Activated CD4-positive, CD25-positive, alpha-beta regulatory T cell (primary cell): Measurements from ENCODE around the gene KIT.

Source experiments
- DNase-seq, 4 experiments: peaks; one replicate each; lab custom pipeline; 2025; lab: John Stamatoyannopoulos, UW

KIT gene

DNA sequence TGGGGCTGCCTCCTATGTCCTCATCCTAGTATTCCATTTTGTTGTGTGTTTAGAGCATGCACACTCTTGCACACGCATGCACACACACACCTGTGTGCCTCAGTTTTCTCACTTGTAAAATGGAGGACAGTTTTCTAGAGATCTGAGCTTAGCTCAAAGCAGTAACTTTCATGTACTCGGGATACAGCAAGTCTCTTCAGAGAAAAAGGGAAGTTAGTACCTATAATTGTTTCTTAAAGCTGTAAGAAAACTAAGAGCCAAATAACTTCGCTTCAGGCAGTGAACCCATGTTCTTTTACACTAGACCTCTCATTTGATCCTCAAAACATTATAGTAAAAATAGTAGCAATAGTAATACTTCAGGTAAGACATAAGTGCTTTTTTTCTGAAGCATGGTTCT lies 49.6 kb downstream of the KIT start:
- no peak for DNase-seq

DNA sequence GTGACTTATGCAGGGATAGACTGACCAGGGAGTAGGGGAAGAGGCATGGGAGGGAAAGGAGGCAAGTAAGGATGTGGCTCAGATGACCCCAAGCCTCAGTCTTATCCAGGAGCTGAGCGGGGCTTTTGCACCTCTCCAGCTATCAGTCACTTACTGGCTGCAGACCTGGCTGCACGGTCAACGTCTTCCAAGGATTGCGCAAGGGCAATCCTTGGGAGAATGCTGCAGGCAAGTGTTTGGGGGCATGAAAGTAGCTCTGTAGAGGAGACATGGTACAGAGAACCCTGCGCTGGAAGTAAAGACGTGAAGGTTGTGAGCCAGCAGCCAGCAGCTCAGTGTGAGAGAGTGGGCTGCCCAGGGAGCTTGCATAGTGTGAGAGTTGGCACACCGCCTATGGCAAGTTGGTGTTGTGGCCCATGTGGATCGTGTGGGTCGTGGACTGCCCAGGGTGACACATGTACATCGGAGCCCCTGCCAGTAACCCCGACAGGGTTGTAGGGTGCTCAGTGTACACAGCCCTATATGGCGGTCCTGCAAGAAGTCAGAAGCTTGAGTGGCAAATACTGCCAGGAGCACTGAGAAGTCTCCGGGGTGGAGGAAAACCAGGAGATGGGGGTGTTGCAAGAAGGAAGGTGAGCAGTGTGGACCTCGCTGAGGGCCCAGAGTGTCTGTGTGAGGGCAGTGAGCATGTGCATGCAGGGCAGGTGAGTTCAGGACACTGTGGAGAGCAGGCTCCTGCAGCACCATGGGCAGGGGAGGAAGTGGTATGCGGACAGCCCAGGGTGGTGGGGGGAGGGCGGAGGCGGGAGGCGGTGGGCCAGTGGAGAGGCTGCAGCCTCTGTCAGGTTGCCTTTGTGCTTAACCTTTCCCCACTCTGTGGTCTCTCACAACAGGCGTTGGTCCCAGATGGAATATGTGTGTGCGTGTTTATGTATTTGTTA lies 50.9 kb downstream of the KIT start:
- DNase-seq: no peak

DNA sequence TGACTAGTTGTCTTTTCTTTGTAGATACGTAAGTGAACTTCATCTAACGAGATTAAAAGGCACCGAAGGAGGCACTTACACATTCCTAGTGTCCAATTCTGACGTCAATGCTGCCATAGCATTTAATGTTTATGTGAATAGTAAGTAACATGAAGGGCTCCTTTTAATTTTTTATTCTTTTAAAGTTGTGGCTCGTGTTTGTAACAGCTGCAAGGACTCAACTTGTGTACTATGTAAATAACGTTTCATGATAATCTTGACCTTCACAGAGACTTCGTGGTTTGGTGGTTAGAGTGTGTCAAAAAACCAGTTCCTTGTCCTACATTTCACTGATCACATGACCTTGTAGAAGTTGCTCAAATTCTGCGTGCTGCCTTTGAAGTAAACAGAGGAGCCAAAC lies 51.6 kb downstream of the KIT start:
- no peak for DNase-seq

DNA sequence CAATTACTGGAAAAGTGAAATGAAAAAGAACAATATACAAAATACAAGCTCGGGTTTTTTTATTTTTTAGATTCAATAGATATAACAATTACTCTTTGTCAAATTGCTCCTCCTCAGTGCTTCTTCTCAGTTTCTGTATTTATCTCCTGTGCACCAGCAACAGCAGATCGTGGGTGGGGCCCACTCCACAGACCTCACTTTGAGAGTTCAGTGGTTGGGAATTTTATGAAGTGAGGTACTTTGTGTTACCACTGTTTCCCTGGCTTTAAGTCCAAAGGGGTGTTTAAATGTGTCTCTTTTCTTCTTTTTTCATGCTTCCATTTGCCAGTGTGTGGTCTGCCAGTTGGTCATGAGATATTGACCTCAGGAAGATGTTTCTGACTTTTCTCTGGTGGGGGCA lies 54.4 kb downstream of the KIT start:
- DNase-seq: no peak

DNA sequence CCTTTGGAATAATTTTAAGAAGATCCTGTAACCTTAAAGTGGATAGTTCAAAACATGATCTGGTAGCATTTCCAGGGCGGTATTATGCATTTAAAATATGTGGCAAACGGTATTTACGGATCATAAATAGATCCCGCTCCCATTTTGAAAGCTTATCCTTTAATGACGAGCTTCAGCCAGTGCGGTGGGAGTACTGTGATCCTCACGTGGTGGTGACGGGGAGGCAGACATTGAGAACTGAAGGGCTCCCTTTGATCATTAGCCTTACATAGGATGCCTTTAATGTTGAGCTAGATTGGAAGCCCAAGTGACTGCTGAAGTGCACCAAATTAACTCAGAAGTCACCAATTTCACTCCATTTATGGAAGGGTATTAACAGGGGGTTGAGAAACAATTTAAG lies 56.9 kb downstream of the KIT start:
- no peak for DNase-seq

DNA sequence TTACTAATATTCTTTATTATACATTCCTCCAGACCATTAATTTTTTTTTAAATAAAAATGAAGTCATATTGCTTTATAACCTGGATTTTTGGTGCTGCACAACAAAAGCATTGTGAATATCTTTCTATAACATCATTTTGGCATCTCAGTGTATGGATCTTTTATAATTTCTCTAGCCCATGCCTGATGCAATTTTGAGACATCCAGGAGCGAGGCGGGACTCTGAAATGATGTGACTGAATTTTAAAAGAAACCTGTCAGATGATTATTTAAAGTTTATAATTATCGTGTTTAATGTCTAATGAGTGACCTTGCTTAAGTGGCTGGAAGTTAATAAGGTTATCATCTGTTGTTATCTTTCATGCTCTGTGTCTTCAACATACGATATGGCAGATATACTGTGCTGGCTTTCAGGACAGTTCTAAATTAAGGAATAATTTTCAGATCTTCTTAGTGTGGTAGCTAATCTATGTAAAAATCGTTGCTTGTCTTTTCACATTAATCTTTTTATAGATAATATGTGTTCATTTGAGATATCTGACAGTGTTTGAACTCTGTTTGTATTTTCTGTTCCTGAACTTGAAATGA lies 58.8 kb downstream of the KIT start:
- no peak for DNase-seq

DNA sequence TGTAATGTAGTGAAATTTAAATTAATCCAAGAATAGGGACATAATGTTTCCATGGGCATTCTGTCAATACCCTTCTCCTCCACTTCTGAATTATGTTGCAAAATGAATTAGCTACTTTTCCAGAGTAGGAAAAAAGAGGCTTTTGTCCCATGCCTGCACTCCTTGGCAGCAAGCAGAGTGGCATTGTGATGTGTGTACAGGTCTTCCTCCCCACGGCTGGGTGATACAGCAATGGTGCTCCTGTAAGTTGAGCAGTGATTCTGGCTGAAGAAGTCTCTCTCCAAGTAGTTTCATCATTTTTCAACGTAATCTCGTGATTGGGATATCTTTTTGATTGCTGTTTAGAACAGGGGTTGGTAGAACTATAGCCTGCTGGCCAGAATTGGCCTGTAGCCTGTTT lies 59.9 kb downstream of the KIT start:
- DNase-seq: no peak

DNA sequence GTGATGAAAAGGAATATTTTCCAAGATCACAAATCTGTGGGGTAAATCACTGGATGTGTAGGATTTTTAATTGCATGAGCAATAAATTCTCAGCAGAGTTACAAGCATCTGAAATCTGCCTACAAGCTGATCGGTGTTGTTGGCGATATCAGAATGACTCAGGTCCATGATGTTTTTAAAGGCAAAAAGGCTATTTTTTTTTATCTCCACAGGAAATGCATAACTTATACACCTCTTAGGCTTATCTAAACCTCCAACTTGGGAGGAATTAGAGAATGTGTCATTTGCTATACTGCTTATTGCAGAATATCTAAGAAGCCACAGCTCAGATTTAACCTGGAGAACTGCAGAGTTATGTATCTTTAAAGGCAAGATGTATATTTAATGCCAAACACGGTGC lies 61.6 kb downstream of the KIT start:
- no peak for DNase-seq

DNA sequence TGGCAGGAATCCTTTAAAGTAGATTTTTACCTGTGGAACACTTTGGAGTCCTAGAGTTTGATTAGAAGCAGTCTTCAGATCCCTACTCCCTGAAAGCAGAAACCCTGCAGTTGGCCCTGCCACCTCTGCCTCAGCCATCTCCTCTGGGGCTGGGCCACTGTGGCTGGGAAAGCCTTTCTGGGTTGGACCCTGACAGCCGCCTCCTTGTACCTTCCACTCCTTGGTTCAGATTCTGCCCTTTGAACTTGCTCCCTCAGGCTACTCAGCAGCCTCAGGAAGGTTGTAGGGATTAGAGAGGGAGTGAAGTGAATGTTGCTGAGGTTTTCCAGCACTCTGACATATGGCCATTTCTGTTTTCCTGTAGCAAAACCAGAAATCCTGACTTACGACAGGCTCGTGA lies 65.5 kb downstream of the KIT start:
- no peak for DNase-seq

DNA sequence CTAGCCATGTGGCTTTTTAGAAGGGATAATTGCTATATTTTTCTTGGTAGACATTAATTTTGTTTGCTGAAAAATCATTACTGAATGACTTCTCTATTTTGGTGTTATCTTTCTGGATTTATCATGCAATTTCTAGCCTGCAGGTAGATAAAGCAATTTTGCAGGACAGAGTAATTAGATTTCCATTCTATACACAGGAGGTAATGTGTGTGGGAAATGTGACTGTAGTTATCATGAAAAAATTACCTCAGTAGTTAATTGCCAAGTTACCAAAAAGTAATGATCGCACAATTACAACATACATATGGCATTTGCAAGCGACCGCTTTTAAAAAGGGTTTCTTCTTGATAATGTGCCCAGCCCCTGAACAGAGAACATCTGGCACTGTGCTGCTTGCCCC lies 66.1 kb downstream of the KIT start:
- DNase-seq: no peak

DNA sequence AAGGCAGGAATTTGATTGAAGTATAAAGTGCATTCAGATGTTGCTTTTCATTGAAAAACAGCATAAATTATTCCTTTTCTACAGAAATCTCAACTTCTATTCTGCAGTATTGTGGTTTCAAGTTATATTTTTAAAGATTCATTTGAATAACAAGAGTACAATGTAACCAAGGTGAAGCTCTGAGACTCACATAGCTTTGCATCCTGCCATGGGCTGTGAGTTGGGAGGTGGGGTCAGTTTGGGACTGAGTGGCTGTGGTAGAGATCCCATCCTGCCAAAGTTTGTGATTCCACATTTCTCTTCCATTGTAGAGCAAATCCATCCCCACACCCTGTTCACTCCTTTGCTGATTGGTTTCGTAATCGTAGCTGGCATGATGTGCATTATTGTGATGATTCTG lies 69.2 kb downstream of the KIT start:
- no peak for DNase-seq

DNA sequence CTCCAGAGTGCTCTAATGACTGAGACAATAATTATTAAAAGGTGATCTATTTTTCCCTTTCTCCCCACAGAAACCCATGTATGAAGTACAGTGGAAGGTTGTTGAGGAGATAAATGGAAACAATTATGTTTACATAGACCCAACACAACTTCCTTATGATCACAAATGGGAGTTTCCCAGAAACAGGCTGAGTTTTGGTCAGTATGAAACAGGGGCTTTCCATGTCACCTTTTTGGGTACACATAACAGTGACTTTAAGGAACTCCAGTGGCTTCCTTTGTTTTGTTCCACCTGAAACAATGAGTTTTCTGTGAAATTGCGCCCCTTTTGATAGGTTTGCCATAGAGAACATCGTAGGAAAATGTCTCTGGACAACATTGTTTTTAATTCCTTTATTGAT lies 69.6 kb downstream of the KIT start:
- DNase-seq: no peak

DNA sequence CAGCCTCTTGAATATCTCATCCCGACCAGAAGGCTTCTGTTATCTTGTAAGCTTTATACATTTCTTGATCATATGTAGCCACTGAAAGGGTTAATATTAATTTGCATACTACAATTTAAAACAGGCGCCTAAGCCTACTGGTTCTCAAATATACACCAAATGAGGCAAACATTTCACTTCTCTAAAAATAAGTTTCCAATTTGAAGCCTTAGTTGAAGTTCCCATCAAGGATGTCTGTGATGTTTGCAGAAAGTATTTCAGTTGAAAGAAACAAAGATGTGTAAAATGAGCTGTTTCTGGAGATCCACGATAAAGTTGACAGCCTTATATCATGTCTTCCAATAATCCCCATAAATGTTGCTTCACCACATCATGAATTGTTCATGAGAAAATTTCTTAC lies 70.6 kb downstream of the KIT start:
- no peak for DNase-seq

DNA sequence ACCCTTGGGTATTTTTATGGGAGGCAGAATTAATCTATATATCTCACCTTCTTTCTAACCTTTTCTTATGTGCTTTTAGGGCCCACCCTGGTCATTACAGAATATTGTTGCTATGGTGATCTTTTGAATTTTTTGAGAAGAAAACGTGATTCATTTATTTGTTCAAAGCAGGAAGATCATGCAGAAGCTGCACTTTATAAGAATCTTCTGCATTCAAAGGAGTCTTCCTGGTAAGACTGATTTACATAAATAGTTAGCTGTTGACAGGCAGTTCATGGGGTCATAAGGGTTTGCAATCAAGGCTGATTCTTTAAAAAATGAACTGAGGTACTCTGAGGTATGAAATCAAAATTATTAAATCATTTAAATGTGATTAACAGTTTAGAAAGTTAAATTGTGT lies 71.5 kb downstream of the KIT start:
- DNase-seq: no peak

DNA sequence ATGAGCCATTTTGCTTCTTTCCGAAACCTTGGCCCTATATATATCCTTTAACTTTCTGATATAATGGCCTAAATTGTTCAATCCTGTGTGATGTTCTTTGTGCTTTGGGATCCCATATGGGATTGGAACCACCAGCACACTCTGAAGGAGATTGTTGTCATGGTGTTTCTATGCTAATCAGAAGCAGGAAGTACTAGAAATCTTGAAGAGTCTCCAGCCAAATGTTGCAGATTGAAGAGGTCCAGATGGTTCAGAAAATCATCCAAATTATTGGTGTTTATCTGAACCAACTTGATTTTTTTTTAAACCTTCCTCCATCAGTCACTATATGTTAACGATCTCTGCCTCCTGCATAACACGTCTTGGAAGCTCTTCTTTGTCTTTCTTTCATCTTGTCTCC lies 72.8 kb downstream of the KIT start:
- DNase-seq: no peak

DNA sequence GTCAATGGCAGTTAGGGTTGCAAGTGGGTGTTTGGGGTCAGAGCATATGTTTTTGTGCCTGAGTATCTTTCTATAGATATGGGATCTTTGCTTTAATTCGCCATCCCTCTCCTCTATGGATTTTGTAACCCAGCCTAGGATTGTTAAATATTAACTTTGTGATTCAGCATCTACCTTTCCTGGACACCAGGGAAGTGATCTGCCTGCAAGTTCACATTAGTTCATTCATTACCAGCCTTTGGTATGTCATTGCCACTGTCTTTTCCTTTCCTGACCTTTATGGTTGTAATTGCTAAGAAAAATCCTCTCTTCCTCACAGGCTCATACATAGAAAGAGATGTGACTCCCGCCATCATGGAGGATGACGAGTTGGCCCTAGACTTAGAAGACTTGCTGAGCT lies 73.8 kb downstream of the KIT start:
- DNase-seq: no peak

DNA sequence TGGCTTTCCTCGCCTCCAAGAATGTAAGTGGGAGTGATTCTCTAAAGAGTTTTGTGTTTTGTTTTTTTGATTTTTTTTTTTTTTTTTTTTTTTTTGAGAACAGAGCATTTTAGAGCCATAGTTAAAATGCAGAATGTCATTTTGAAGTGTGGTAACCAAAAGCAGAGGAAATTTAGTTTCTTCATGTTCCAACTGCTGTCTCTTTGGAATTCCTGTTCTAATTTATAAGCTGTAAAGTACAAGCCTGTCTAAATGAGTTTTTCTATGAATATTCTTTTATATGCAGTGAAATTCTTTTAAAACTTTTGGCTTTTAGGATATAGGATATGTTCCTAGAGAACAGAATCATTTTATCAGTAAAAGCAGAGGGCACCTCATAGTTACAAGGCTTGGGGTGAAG lies 74.2 kb downstream of the KIT start:
- DNase-seq: no peak

DNA sequence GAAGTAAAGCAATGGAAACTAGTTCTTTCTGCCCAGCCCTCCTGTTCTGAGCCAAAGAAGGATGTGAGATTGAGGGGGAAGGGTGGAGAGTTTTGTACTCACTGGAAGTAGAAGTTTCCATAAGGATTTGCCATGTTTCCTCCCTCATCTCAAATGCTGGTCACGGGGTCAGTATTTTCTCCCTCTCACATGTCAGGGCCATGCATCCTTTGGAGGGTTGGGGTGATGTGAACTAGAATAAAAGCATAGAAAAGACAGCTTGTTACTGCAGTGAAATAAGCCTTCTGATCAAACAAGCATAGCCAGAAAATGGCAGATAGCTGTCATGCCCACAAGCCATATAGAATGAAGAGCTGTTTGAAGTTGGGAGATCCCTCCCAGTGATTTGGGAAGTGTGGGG lies 79.7 kb downstream of the KIT start:
- DNase-seq: no peak

DNA sequence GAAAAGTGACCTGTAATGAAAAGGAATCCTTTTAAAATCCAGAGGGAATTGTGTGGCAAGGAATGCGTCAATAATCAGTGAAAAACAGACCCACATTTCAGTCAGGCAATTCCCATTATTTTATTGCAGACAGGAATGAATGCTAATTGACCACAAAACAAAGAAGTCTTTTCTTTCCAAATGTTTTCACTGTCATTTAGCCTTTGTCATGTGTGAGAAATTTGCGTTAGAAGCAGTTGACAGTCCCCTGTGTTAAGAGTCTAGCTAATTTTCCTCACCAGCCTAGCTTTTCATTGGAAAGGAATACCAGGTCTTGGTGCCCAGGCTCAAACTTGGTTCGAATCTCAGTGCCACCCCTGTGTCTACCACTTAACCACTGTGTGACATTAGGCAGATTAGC lies 83.4 kb downstream of the KIT start:
- DNase-seq: no peak

DNA sequence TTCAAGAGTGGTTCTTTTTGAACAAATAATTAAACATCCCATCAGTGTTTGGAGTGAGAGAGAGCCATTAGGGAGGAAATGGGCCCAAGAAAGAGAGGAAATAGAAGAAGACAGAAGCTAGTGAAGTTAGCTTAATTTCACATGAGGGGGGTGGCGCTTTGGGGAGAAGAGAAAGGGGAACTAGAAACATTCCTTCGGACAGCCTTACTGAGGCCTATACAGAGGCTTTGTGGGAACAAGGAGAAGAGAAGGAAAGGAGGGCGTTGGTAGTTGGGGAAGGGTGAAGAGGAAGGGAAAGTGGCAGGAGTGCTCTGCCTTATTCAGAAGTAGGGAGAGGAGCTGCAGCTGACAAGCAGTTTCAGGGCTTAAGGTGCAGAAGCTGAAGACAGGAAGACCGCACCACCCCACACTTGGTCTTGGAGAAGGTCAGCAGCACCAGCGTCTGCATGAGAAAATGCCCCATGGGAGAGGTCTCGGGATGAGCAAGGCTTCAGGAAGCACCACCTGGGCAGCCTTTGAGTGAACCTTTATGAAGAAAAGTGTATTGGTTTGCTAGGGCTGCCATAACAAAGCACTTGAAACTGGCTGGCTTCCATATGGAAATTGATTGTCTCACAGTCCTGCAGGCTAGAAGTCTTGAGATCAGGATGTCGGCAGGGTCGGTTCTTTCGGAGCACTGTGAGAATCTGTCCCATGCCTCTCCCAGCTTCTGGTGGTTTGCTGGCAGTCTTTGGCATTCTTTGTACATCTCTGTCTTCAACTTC lies 85.1 kb downstream of the KIT start:
- no peak for DNase-seq

DNA sequence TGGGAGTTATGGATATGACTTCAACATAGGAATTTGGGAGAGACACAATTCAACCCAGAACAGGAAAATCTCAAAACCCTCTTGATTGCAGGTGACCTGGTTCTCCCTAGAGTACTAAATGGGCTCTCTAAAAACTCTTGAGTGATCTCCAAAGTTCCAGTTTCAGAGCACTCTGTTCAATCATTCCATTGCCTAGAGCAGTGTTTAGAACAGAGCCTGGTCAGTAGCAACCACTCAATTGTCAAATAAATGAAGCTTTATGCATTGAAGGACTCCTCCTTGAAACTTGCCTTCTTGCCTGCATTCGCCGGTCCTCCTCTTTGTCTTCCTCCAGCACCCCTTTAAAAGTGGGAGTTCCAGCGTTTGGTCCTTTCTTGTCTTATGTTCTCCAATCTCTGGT lies 85.8 kb downstream of the KIT start:
- no peak for DNase-seq

DNA sequence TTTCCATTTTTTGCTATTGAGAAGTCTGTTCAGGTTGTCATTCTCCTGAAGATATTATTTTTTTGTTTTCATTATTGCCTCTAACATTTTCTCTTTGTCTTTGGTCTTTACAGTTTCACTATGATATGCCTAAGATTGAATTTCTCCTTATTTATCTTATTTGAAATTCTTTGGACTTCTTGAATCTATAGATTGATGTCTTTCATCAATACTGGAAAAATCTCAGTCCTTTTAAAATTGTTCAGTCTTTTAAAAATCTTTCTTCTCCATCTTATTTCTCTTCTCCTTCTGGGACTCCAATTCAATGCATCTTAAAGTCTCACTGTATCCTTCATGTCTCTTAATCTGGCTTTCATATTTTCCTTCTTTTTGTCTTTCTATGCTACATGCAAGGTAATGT lies 86.7 kb downstream of the KIT start:
- DNase-seq: no peak
